Progenitor cell of endocrine pancreas (in vitro differentiated cells): ENCODE measurements around the gene ZNF536. TPM values are rescaled to one million over a fixed set of nuclear protein-coding genes. Genes with fewer than 3 reads are reported as not detected.

Source experiments
- DNase-seq: peaks from one replicate; pipeline ENCODE4 v3.0.0; 2021; ENCODE audit warnings: low spot score; ENCODE audit not compliant: unreplicated experiment
- H3K27ac Mint-ChIP-seq: 2 replicates; pipeline ENCODE4 v1.8.0; 2021; ENCODE audit warnings: mild to moderate bottlenecking, moderate library complexity, mixed read lengths
- H3K27me3 Mint-ChIP-seq: 2 replicates; pipeline ENCODE4 v1.8.0; 2021; ENCODE audit warnings: mixed read lengths
- H3K36me3 Mint-ChIP-seq: 2 replicates; pipeline ENCODE4 v1.8.0; 2022; ENCODE audit warnings: mixed read lengths; ENCODE audit not compliant: insufficient read depth
- H3K4me1 Mint-ChIP-seq: 2 replicates; pipeline ENCODE4 v1.8.0; 2021; ENCODE audit warnings: low read depth, mixed read lengths
- H3K4me3 Mint-ChIP-seq: 2 replicates; pipeline ENCODE4 v1.8.0; 2021; ENCODE audit warnings: low read depth, mild to moderate bottlenecking, moderate library complexity, mixed read lengths
- H3K9me3 Mint-ChIP-seq: 2 replicates; pipeline ENCODE4 v1.8.0; 2021; ENCODE audit warnings: low read depth, mixed read lengths
- total RNA-seq: library from RNA; stranded (reverse); gene quantifications from 2 replicates; pipeline ENCODE4 v1.2.1, GENCODE V29; 2021
- TF ChIP-seq, protein P1 (sequence below): fragments of 200-600 bp; sonication (generic); IDR thresholded peaks from one replicate; pipeline ENCODE4 v1.5.0; 2021; ENCODE audit warnings: antibody characterized with exemption, mild to moderate bottlenecking; ENCODE audit not compliant: unreplicated experiment

The ZNF536 gene
- total RNA-seq, 1 donor from 2014 or later: 2.0 TPM

- TF ChIP-seq, protein P1, sequence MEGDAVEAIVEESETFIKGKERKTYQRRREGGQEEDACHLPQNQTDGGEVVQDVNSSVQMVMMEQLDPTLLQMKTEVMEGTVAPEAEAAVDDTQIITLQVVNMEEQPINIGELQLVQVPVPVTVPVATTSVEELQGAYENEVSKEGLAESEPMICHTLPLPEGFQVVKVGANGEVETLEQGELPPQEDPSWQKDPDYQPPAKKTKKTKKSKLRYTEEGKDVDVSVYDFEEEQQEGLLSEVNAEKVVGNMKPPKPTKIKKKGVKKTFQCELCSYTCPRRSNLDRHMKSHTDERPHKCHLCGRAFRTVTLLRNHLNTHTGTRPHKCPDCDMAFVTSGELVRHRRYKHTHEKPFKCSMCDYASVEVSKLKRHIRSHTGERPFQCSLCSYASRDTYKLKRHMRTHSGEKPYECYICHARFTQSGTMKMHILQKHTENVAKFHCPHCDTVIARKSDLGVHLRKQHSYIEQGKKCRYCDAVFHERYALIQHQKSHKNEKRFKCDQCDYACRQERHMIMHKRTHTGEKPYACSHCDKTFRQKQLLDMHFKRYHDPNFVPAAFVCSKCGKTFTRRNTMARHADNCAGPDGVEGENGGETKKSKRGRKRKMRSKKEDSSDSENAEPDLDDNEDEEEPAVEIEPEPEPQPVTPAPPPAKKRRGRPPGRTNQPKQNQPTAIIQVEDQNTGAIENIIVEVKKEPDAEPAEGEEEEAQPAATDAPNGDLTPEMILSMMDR: no peak
- H3K36me3 Mint-ChIP-seq: no peaks in the 10 kb centered on the region
- H3K4me1 Mint-ChIP-seq: no peaks in the 10 kb centered on the region
- H3K4me3 Mint-ChIP-seq: no peak overlapping the region
- DNase-seq: no peak
- peaks cover 57% of the 10 kb centered on the region for H3K27me3 Mint-ChIP-seq
- H3K9me3 Mint-ChIP-seq: no peaks in the 10 kb centered on the region
- H3K27ac Mint-ChIP-seq: no peak overlapping the region
These were observed 5.9 kb upstream of the ZNF536 start for GRCh38 chr19:30366282-30366681.

DNA sequence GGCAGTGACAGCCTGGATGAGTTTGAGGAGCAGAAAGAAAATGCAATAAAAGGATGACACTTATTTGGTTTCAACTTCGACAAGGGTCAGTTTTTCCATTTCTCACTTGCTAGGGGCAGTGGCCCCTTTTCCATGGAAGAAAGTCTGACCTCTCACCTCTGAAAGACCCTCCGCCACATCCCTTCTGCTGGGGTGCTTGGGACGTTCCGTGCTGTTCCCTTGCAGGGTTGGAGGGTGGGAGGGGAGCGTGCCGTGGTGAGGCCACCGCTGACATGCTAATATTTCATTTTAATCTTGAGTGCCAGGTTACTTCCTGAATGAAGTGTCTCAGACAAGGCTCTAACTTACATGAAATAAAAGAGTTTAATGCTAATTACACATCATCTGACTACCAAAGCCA is 5.2 kb upstream of the ZNF536 start:
- H3K4me1 Mint-ChIP-seq: no peaks in the 10 kb centered on the region
- no peaks in the 10 kb centered on the region for H3K36me3 Mint-ChIP-seq
- H3K27me3 Mint-ChIP-seq: peaks cover 60% of the 10 kb centered on the region
- no peak for DNase-seq
- H3K27ac Mint-ChIP-seq: no peak overlapping the region
- TF ChIP-seq, protein P1: no peak
- H3K4me3 Mint-ChIP-seq: no peak overlapping the region
- no peaks in the 10 kb centered on the region for H3K9me3 Mint-ChIP-seq

GRCh38 chr19:30367421-30367820 is 4.8 kb upstream of the ZNF536 start:
- H3K36me3 Mint-ChIP-seq: no peaks in the 10 kb centered on the region
- TF ChIP-seq, protein P1: no peak
- no peak overlapping the region for H3K4me3 Mint-ChIP-seq
- no peaks in the 10 kb centered on the region for H3K4me1 Mint-ChIP-seq
- peaks cover 64% of the 10 kb centered on the region for H3K27me3 Mint-ChIP-seq
- H3K9me3 Mint-ChIP-seq: no peaks in the 10 kb centered on the region
- no peak overlapping the region for H3K27ac Mint-ChIP-seq
- no peak for DNase-seq

DNA sequence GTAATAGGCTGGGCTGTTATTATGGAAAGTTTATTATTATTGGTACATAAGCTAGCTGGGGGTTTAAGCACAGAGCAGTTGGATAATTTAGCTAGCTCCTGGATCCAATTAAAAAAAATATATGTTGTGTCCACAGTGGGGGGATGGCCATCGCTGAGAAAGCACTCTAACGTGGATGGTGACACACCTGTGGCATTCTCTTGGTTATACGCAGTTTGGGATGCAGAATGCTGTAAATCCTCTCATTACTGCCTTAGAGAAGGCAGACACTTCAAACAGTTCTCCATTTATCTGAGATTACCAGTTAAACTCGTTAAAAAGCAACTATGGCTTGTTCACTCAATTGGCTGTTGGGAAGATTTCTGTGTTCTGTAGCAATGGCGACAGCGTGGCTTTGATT is 2.4 kb upstream of the ZNF536 start:
- Mint-ChIP-seq H3K27ac (no peak overlapping the region), H3K4me3 (no peak overlapping the region), H3K4me1 (no peaks in the 10 kb centered on the region), H3K36me3 (no peaks in the 10 kb centered on the region), H3K27me3 (peaks cover 78% of the 10 kb centered on the region), H3K9me3 (no peaks in the 10 kb centered on the region)
- DNase-seq: no peak
- TF ChIP-seq, protein P1: no peak

DNA sequence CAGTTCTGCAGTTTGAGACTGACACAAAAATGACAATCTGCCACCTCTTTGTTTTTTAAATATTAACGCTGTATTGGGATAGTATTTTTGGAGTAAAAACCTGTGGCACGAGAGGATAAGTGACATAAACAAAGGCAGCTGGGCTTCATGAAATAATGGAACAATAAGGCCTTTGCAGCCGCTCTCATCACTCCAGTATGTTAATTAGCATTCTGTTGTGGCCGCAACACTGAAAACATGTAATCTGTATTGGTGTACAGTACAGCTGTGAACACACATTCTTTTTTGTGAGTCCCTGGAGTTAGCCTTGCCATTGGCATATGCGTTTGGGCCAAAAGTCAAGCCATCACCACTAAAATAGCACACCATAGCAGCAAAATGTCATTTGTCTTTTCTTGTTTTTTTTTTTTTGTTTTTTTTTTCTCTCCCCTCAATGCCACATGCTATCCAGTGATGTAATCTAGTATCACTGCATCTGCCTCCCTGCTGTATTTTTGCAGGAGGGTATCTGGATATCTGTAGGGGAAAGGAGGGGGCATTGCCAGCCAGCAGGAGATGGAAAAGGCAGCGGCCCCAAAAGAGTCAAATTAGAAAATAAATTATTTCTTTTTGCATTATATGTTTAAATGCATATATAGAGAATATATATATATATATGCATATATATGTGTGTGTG is 885 bp upstream of the ZNF536 start:
- TF ChIP-seq, protein P1: no peak
- no peak overlapping the region for H3K27ac Mint-ChIP-seq
- no peak overlapping the region for H3K4me3 Mint-ChIP-seq
- peaks cover 80% of the 10 kb centered on the region for H3K27me3 Mint-ChIP-seq
- H3K4me1 Mint-ChIP-seq: no peaks in the 10 kb centered on the region
- DNase-seq: no peak
- H3K36me3 Mint-ChIP-seq: no peaks in the 10 kb centered on the region
- no peaks in the 10 kb centered on the region for H3K9me3 Mint-ChIP-seq
